ENCODE measurements around the gene TJP2.

The TJP2 gene

GRCh38 chr9:69204326-69204725 is 30.2 kb downstream of the TJP2 start:
- DNase-seq (ENCODE audit: low read depth): no peak
- TF ChIP-seq POLR2A (IDR thresholded peaks at IDR 0.05; ENCODE audit: extremely low read depth, insufficient read length): no peak
- TF ChIP-seq MAX (IDR thresholded peaks at IDR 0.05; ENCODE audit: low read depth, low read length): no peak
- TF ChIP-seq CTCF (IDR thresholded peaks at IDR 0.05; ENCODE audit: low read depth, low read length): no peak
- TF ChIP-seq MYC (IDR thresholded peaks at IDR 0.05; ENCODE audit: low read depth, low read length): no peak
- no peak overlapping the region for H3K4me3 ChIP-seq (ENCODE audit: low read depth, low read length)

- DNase-seq (ENCODE audit: low read depth): no peak
- TF ChIP-seq CTCF (IDR thresholded peaks at IDR 0.05; ENCODE audit: low read depth, low read length) (no peak), MYC (IDR thresholded peaks at IDR 0.05; ENCODE audit: low read depth, low read length) (no peak), MAX (IDR thresholded peaks at IDR 0.05; ENCODE audit: low read depth, low read length) (no peak), POLR2A (IDR thresholded peaks at IDR 0.05; ENCODE audit: extremely low read depth, insufficient read length) (no peak)
- no peak overlapping the region for H3K4me3 ChIP-seq (ENCODE audit: low read depth, low read length)
Measured at GRCh38 chr9:69204849-69205248, 30.8 kb downstream of the TJP2 start.

- H3K4me3 ChIP-seq (ENCODE audit: low read depth, low read length): no peak overlapping the region
- TF ChIP-seq MAX (IDR thresholded peaks at IDR 0.05; ENCODE audit: low read depth, low read length): no peak
- no peak for TF ChIP-seq POLR2A (IDR thresholded peaks at IDR 0.05; ENCODE audit: extremely low read depth, insufficient read length)
- TF ChIP-seq MYC (IDR thresholded peaks at IDR 0.05; ENCODE audit: low read depth, low read length): no peak
- no peak for TF ChIP-seq CTCF (IDR thresholded peaks at IDR 0.05; ENCODE audit: low read depth, low read length)
- DNase-seq (ENCODE audit: low read depth): no peak
Measured at GRCh38 chr9:69206047-69206446, 32.0 kb downstream of the TJP2 start.

GRCh38 chr9:69207503-69207902 is 33.4 kb downstream of the TJP2 start:
- TF ChIP-seq POLR2A (IDR thresholded peaks at IDR 0.05; ENCODE audit: extremely low read depth, insufficient read length) (no peak), MYC (IDR thresholded peaks at IDR 0.05; ENCODE audit: low read depth, low read length) (no peak), MAX (IDR thresholded peaks at IDR 0.05; ENCODE audit: low read depth, low read length) (no peak), CTCF (IDR thresholded peaks at IDR 0.05; ENCODE audit: low read depth, low read length) (no peak)
- no peak for DNase-seq (ENCODE audit: low read depth)
- no peak overlapping the region for H3K4me3 ChIP-seq (ENCODE audit: low read depth, low read length)

GRCh38 chr9:69211424-69212036 is 37.5 kb downstream of the TJP2 start:
- TF ChIP-seq MAX (IDR thresholded peaks at IDR 0.05; ENCODE audit: low read depth, low read length) (no peak), CTCF (IDR thresholded peaks at IDR 0.05; ENCODE audit: low read depth, low read length) (no peak), MYC (IDR thresholded peaks at IDR 0.05; ENCODE audit: low read depth, low read length) (no peak), POLR2A (IDR thresholded peaks at IDR 0.05; ENCODE audit: extremely low read depth, insufficient read length) (no peak)
- DNase-seq (ENCODE audit: low read depth): no peak
- H3K4me3 ChIP-seq (ENCODE audit: low read depth, low read length): no peak overlapping the region

Data from NB4 (cell line).